ENCODE data around the gene THSD7B. TPM values are rescaled to one million over a fixed set of nuclear protein-coding genes. Genes with fewer than 3 reads are reported as not detected.

THSD7B gene
- total and polyA plus RNA-seq, 2 of the 8 experiments (the other 6 are each of a cell fraction or from before 2014, with no cell fraction given): 0.60 to 2.9 TPM

GRCh38 chr2:137644731-137645130, 879.4 kb downstream of the THSD7B start (continued):
- TF ChIP-seq CHD7 (IDR thresholded peaks at IDR 0.05; ENCODE audit: insufficient replicate concordance, low read length) (no peak), RXRA (IDR thresholded peaks at IDR 0.05; ENCODE audit: insufficient read depth, low read depth, low read length) (no peak), SUZ12 (IDR thresholded peaks at IDR 0.05; ENCODE audit: low read length) (no peak), KDM5A (IDR thresholded peaks at IDR 0.05; ENCODE audit: low read length) (no peak)
